AG09319 (cell line): Measurements from ENCODE around the gene BATF.

Experiments
- DNase-seq: peaks from one replicate; pipeline ENCODE4 v3.0.0-alpha.2; 2010; ENCODE audit warnings: low read depth; ENCODE audit errors: extremely low read depth
- CTCF ChIP-seq: IDR thresholded peaks from 2 replicates; pipeline ENCODE4 v1.5.1; 2011; ENCODE audit warnings: low read depth, mild to moderate bottlenecking, inconsistent platforms, low read length, moderate library complexity

The BATF gene

GRCh38 chr14:75563931-75564330 is 41.7 kb downstream of the BATF start:
- no peak for DNase-seq
- no peak for TF ChIP-seq CTCF

- no peak for DNase-seq
- no peak for TF ChIP-seq CTCF
Observed at GRCh38 chr14:75565056-75565455, 42.8 kb downstream of the BATF start.

GRCh38 chr14:75566321-75566720 is 44.1 kb downstream of the BATF start:
- no peak for TF ChIP-seq CTCF
- DNase-seq = no peak

GRCh38 chr14:75566752-75567151 is 44.5 kb downstream of the BATF start:
- TF ChIP-seq CTCF = no peak
- no peak for DNase-seq

GRCh38 chr14:75568140-75568539 is 45.9 kb downstream of the BATF start:
- DNase-seq = no peak
- no peak for TF ChIP-seq CTCF

GRCh38 chr14:75568791-75569190 is 46.5 kb downstream of the BATF start:
- DNase-seq = no peak
- TF ChIP-seq CTCF = no peak

- DNase-seq = no peak
- no peak for TF ChIP-seq CTCF
Observed at GRCh38 chr14:75570797-75571196, 48.5 kb downstream of the BATF start.
